GM23338 (cell line): ENCODE data around the gene MPRIP. TPM values are rescaled to one million over a fixed set of nuclear protein-coding genes. Genes with fewer than 3 reads are reported as not detected.

Source experiments
- ATAC-seq: fragments of 200-7000 bp; cut with Tn5 transposase; 3 replicates; pipeline ENCODE4 v1.9.1; 2020
- DNase-seq: peaks from one replicate; pipeline ENCODE4 v3.0.0-alpha.2; 2015; ENCODE audit warnings: low spot score
- H2AFZ ChIP-seq: fragments of 200-600 bp; sonication (generic); 2 replicates; pipeline ENCODE4 v1.8.0; 2016; ENCODE audit warnings: antibody characterized with exemption, mild to moderate bottlenecking, moderate library complexity
- H3F3A ChIP-seq: fragments of 200-600 bp; sonication (generic); replicated peaks from 2 replicates; pipeline ENCODE4 v1.8.0; 2017; ENCODE audit warnings: antibody characterized with exemption, mixed run types, low read depth
- H3K27ac ChIP-seq: fragments of 200-600 bp; sonication (generic); 2 replicates; pipeline ENCODE4 v1.6.1; 2016; ENCODE audit warnings: low read depth
- H3K27me3 ChIP-seq: fragments of 200-600 bp; sonication (generic); 2 replicates; pipeline ENCODE4 v1.8.0; 2016; ENCODE audit warnings: mild to moderate bottlenecking, mixed run types, moderate library complexity; ENCODE audit not compliant: insufficient read depth
- H3K36me3 ChIP-seq: fragments of 200-600 bp; sonication (generic); 2 replicates; pipeline ENCODE4 v1.8.0; 2016; ENCODE audit warnings: mild to moderate bottlenecking; ENCODE audit not compliant: insufficient read depth
- H3K4me1 ChIP-seq: fragments of 200-600 bp; sonication (generic); 2 replicates; pipeline ENCODE4 v1.8.0; 2016; ENCODE audit warnings: mild to moderate bottlenecking, moderate library complexity; ENCODE audit not compliant: insufficient read depth
- H3K4me2 ChIP-seq: fragments of 200-600 bp; sonication (generic); 2 replicates; pipeline ENCODE4 v1.7.1; 2017; ENCODE audit warnings: mixed run types
- H3K4me3 ChIP-seq: fragments of 200-600 bp; sonication (generic); 2 replicates; pipeline ENCODE4 v1.6.1; 2016; ENCODE audit warnings: mixed run types
- H3K79me2 ChIP-seq: fragments of 200-600 bp; sonication (generic); replicated peaks from 2 replicates; pipeline ENCODE4 v1.8.0; 2017; ENCODE audit warnings: mild to moderate bottlenecking; ENCODE audit not compliant: insufficient read depth
- H3K9me2 ChIP-seq: fragments of 200-600 bp; sonication (generic); 2 replicates; pipeline ENCODE4 v1.8.0; 2017; ENCODE audit not compliant: insufficient read depth
- H4K20me1 ChIP-seq: fragments of 200-600 bp; sonication (generic); replicated peaks from 2 replicates; pipeline ENCODE4 v1.8.0; 2017; ENCODE audit warnings: mild to moderate bottlenecking; ENCODE audit not compliant: insufficient read depth
- H3K27ac Mint-ChIP-seq: 2 replicates; pipeline ENCODE4 v1.8.0; 2020; ENCODE audit warnings: inconsistent platforms, mild to moderate bottlenecking, moderate library complexity, mixed read lengths
- H3K27me3 Mint-ChIP-seq: 3 replicates; pipeline ENCODE4 v1.8.0; 2022; ENCODE audit warnings: low read depth, mild to moderate bottlenecking, moderate library complexity, mixed read lengths, inconsistent platforms; ENCODE audit not compliant: insufficient read depth, poor library complexity
- H3K36me3 Mint-ChIP-seq: 3 replicates; pipeline ENCODE4 v1.8.0; 2021; ENCODE audit warnings: low read depth, mild to moderate bottlenecking, inconsistent platforms, moderate library complexity, mixed read lengths
- H3K4me1 Mint-ChIP-seq: 3 replicates; pipeline ENCODE4 v1.8.0; 2020; ENCODE audit warnings: mild to moderate bottlenecking, inconsistent platforms, mixed read lengths
- H3K4me3 Mint-ChIP-seq: 3 replicates; pipeline ENCODE4 v1.8.0; 2021; ENCODE audit warnings: moderate library complexity, mild to moderate bottlenecking, inconsistent platforms, mixed read lengths
- H3K9me3 Mint-ChIP-seq: 3 replicates; pipeline ENCODE4 v1.8.0; 2020; ENCODE audit warnings: moderate library complexity, mild to moderate bottlenecking, inconsistent platforms, mixed read lengths
- CREB1 ChIP-seq: fragments of 250-450 bp; sonication (Bioruptor Pico); IDR thresholded peaks from 2 replicates; pipeline ENCODE4 v1.5.0; 2020; ENCODE audit warnings: low read depth, mild to moderate bottlenecking, moderate library complexity
- ETS1 ChIP-seq: IDR thresholded peaks from 2 replicates; pipeline ENCODE4 v1.6.1; 2016; ENCODE audit warnings: antibody characterized with exemption
- EZH2 ChIP-seq: fragments of 200-600 bp; sonication (generic); IDR thresholded peaks from one replicate; pipeline ENCODE4 v1.8.0; 2017; ENCODE audit warnings: antibody characterized with exemption, mild to moderate bottlenecking, low read depth; ENCODE audit not compliant: unreplicated experiment
- EZH2phosphoT487 ChIP-seq: fragments of 200-600 bp; sonication (generic); IDR thresholded peaks from one replicate; pipeline ENCODE4 v1.8.1; 2018; ENCODE audit warnings: antibody characterized with exemption; ENCODE audit not compliant: unreplicated experiment
- JUNB ChIP-seq: IDR thresholded peaks from one replicate; pipeline ENCODE4 v1.6.1; 2016; ENCODE audit warnings: antibody characterized with exemption; ENCODE audit not compliant: unreplicated experiment
- NANOG ChIP-seq: IDR thresholded peaks from 2 replicates; pipeline ENCODE4 v1.6.1; 2016; ENCODE audit warnings: antibody characterized with exemption, borderline replicate concordance
- POLR2AphosphoS5 ChIP-seq: IDR thresholded peaks from 2 replicates; pipeline ENCODE4 v1.6.1; 2016; ENCODE audit warnings: antibody characterized with exemption, low read depth
- REST ChIP-seq: IDR thresholded peaks from one replicate; pipeline ENCODE4 v1.6.1; 2018; ENCODE audit warnings: antibody characterized with exemption; ENCODE audit not compliant: unreplicated experiment
- STAT1 ChIP-seq: IDR thresholded peaks from one replicate; pipeline ENCODE4 v1.6.1; 2016; ENCODE audit warnings: antibody characterized with exemption; ENCODE audit not compliant: unreplicated experiment
- ZNF114 ChIP-seq: fragments of 250-450 bp; sonication (Bioruptor Pico); IDR thresholded peaks from 2 replicates; pipeline ENCODE4 v1.5.0; 2020; ENCODE audit warnings: mild to moderate bottlenecking, moderate library complexity
- ZNF331 ChIP-seq: fragments of 250-450 bp; sonication (Bioruptor Pico); IDR thresholded peaks from 2 replicates; pipeline ENCODE4 v1.5.0; 2020; ENCODE audit warnings: low read depth, mild to moderate bottlenecking, moderate library complexity
- polyA plus RNA-seq: library from polyadenylated mRNA; unstranded; fragments of >200 nt; fragmentation: Nextera tagmentation; extraction: Ambion mirVana; gene quantifications from 2 replicates; pipeline ENCODE4 v1.2.1, GENCODE V29; 2016
- total RNA-seq: library from RNA; depleted of rRNA; stranded (reverse); fragments of >200 nt; shearing (Covaris generic); gene quantifications from 2 replicates; pipeline ENCODE4 v1.2.3, GENCODE V29; 2014
- TF ChIP-seq, protein P1 (sequence below), 2 experiments: fragments of 200-600 bp in 1 of 2; sonication (generic) in 1 of 2; conservative IDR thresholded peaks; 2 replicates each; pipeline versions ENCODE4 v1.5.1 to v1.6.1; 2016 to 2017; ENCODE audit warnings: antibody characterized with exemption in 2 of 2, low read depth in 2 of 2, mild to moderate bottlenecking in 2 of 2, moderate library complexity in 1 of 2
- TF ChIP-seq, protein P2 (sequence below): fragments of 250-450 bp; sonication (Bioruptor Pico); IDR thresholded peaks from 2 replicates; pipeline ENCODE4 v1.5.0; 2020; ENCODE audit warnings: mild to moderate bottlenecking, moderate library complexity

MPRIP gene
- total and polyA plus RNA-seq, 2 experiments from 2014 or later = 39.3 to 113 TPM

GRCh38 chr17:17228521-17229279 is 186.4 kb downstream of the MPRIP start:
- H3K9me2 ChIP-seq = no peaks in the 10 kb centered on the region
- Mint-ChIP-seq H3K27ac (no peak overlapping the region), H3K9me3 (no peaks in the 10 kb centered on the region), H3K27me3 (peaks cover 12% of the 10 kb centered on the region), H3K4me3 (no peak overlapping the region), H3K36me3 (peaks cover 71% of the 10 kb centered on the region), H3K4me1 (no peaks in the 10 kb centered on the region)
- H3K4me1 ChIP-seq = no peaks in the 10 kb centered on the region
- no peak for ATAC-seq
- H4K20me1 ChIP-seq = peaks cover 4% of the 10 kb centered on the region; the same call in 1 of the 2 replicates
- H2AFZ ChIP-seq = no peak overlapping the region
- H3K36me3 ChIP-seq = peaks cover 25% of the 10 kb centered on the region
- no peak overlapping the region for H3K4me2 ChIP-seq
- H3K27me3 ChIP-seq = no peaks in the 10 kb centered on the region
- no peak overlapping the region for H3K27ac ChIP-seq
- H3F3A ChIP-seq = no peaks in the 10 kb centered on the region
- no peak overlapping the region for H3K4me3 ChIP-seq
- DNase-seq = no peak
- TF ChIP-seq ZNF331 (CRISPR knock-in tag) = no peak
- no peak for TF ChIP-seq EZH2phosphoT487
- no peak for TF ChIP-seq ZNF114 (CRISPR knock-in tag)
- TF ChIP-seq, protein P1, sequence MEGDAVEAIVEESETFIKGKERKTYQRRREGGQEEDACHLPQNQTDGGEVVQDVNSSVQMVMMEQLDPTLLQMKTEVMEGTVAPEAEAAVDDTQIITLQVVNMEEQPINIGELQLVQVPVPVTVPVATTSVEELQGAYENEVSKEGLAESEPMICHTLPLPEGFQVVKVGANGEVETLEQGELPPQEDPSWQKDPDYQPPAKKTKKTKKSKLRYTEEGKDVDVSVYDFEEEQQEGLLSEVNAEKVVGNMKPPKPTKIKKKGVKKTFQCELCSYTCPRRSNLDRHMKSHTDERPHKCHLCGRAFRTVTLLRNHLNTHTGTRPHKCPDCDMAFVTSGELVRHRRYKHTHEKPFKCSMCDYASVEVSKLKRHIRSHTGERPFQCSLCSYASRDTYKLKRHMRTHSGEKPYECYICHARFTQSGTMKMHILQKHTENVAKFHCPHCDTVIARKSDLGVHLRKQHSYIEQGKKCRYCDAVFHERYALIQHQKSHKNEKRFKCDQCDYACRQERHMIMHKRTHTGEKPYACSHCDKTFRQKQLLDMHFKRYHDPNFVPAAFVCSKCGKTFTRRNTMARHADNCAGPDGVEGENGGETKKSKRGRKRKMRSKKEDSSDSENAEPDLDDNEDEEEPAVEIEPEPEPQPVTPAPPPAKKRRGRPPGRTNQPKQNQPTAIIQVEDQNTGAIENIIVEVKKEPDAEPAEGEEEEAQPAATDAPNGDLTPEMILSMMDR (conservative IDR thresholded peaks at IDR 0.05; ENCODE audit: low read depth in 2 of 2) = no peak
- TF ChIP-seq JUNB = no peak
- TF ChIP-seq REST = no peak
- no peak for TF ChIP-seq ETS1
- TF ChIP-seq POLR2AphosphoS5 = no peak
- TF ChIP-seq NANOG = no peak
- TF ChIP-seq, protein P2, sequence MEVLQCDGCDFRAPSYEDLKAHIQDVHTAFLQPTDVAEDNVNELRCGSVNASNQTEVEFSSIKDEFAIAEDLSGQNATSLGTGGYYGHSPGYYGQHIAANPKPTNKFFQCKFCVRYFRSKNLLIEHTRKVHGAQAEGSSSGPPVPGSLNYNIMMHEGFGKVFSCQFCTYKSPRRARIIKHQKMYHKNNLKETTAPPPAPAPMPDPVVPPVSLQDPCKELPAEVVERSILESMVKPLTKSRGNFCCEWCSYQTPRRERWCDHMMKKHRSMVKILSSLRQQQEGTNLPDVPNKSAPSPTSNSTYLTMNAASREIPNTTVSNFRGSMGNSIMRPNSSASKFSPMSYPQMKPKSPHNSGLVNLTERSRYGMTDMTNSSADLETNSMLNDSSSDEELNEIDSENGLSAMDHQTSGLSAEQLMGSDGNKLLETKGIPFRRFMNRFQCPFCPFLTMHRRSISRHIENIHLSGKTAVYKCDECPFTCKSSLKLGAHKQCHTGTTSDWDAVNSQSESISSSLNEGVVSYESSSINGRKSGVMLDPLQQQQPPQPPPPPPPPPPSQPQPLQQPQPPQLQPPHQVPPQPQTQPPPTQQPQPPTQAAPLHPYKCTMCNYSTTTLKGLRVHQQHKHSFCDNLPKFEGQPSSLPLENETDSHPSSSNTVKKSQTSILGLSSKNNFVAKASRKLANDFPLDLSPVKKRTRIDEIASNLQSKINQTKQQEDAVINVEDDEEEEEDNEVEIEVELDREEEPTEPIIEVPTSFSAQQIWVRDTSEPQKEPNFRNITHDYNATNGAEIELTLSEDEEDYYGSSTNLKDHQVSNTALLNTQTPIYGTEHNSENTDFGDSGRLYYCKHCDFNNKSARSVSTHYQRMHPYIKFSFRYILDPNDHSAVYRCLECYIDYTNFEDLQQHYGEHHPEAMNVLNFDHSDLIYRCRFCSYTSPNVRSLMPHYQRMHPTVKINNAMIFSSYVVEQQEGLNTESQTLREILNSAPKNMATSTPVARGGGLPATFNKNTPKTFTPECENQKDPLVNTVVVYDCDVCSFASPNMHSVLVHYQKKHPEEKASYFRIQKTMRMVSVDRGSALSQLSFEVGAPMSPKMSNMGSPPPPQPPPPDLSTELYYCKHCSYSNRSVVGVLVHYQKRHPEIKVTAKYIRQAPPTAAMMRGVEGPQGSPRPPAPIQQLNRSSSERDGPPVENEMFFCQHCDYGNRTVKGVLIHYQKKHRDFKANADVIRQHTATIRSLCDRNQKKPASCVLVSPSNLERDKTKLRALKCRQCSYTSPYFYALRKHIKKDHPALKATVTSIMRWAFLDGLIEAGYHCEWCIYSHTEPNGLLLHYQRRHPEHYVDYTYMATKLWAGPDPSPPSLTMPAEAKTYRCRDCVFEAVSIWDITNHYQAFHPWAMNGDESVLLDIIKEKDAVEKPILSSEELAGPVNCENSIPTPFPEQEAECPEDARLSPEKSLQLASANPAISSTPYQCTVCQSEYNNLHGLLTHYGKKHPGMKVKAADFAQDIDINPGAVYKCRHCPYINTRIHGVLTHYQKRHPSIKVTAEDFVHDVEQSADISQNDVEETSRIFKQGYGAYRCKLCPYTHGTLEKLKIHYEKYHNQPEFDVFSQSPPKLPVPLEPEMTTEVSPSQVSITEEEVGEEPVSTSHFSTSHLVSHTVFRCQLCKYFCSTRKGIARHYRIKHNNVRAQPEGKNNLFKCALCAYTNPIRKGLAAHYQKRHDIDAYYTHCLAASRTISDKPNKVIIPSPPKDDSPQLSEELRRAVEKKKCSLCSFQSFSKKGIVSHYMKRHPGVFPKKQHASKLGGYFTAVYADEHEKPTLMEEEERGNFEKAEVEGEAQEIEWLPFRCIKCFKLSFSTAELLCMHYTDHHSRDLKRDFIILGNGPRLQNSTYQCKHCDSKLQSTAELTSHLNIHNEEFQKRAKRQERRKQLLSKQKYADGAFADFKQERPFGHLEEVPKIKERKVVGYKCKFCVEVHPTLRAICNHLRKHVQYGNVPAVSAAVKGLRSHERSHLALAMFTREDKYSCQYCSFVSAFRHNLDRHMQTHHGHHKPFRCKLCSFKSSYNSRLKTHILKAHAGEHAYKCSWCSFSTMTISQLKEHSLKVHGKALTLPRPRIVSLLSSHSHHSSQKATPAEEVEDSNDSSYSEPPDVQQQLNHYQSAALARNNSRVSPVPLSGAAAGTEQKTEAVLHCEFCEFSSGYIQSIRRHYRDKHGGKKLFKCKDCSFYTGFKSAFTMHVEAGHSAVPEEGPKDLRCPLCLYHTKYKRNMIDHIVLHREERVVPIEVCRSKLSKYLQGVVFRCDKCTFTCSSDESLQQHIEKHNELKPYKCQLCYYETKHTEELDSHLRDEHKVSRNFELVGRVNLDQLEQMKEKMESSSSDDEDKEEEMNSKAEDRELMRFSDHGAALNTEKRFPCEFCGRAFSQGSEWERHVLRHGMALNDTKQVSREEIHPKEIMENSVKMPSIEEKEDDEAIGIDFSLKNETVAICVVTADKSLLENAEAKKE (CRISPR knock-in tag) = no peak
- TF ChIP-seq STAT1 = no peak
- no peak for TF ChIP-seq EZH2
- no peak for TF ChIP-seq CREB1 (CRISPR knock-in tag)
- peaks cover 12% of the 10 kb centered on the region for H3K79me2 ChIP-seq
